ENCODE measurements around the gene TM2D1.
"Not testable (repeated sequence)": the region's sequence is repeated elsewhere in the genome, so short reads cannot be mapped to it uniquely, and the experiment has no call there.

- not testable (repeated sequence) for TF ChIP-seq POLR2A, CTCF (IDR thresholded peaks at IDR 0.05)
Observed at GRCh38 chr1:61676881-61677280, 48.1 kb downstream of the TM2D1 start.
